PC-9 (cell line): Measurements from ENCODE around the gene NDUFAF8. TPM values are rescaled to one million over a fixed set of nuclear protein-coding genes. Genes with fewer than 3 reads are reported as not detected.
A peak's percentile ranks its signal among the peaks of the same experiment; 100 is the strongest.

Source experiments
- BruUV-seq: library from RNA; stranded (reverse); fragments of 400-500 nt; replicated peaks from 2 replicates; lab custom pipeline; 2021; lab: Mats Ljungman, UMichigan
- CTCF ChIA-PET: fragments of 300-600 bp; sonication (Branson Sonifier 250); formaldehyde crosslinking; loops from one replicate; lab custom pipeline; 2022; ENCODE audit warnings: antibody characterized with exemption; lab: Charles Lee
- POLR2A ChIA-PET: fragments of 300-600 bp; sonication (Branson Sonifier 250); formaldehyde crosslinking; loops from one replicate; lab custom pipeline; 2022; ENCODE audit warnings: antibody characterized with exemption; ENCODE audit not compliant: unreplicated experiment; lab: Charles Lee
- DNase-seq, 2 experiments: peaks; one replicate each; pipeline versions ENCODE4 v3.0.0 to v3.0.0-alpha.2; 2015 to 2022; ENCODE audit warnings: mixed read lengths in 1 of 2
- H2AFZ ChIP-seq: fragments of 200-600 bp; sonication (generic); 2 replicates; pipeline ENCODE4 v1.8.1; 2017; ENCODE audit warnings: antibody characterized with exemption
- H3F3A ChIP-seq: fragments of 200-600 bp; sonication (generic); 2 replicates; pipeline ENCODE4 v1.8.1; 2017; ENCODE audit warnings: antibody characterized with exemption, mild to moderate bottlenecking, low read depth; ENCODE audit not compliant: insufficient read depth
- H3K27ac ChIP-seq: fragments of 200-600 bp; sonication (generic); 2 replicates; pipeline ENCODE4 v1.6.1; 2016; ENCODE audit warnings: mixed run types
- H3K27me3 ChIP-seq: fragments of 200-600 bp; sonication (generic); 2 replicates; pipeline ENCODE4 v1.6.1; 2016; ENCODE audit warnings: low read depth, mixed run types; ENCODE audit not compliant: insufficient read depth
- H3K36me3 ChIP-seq: fragments of 200-600 bp; sonication (generic); 2 replicates; pipeline ENCODE4 v1.6.1; 2016; ENCODE audit warnings: low read depth, mixed run types
- H3K4me1 ChIP-seq: fragments of 200-600 bp; sonication (generic); replicated peaks from 2 replicates; pipeline ENCODE4 v1.6.1; 2016; ENCODE audit warnings: mixed run types; ENCODE audit not compliant: insufficient read depth
- H3K4me2 ChIP-seq: fragments of 200-600 bp; sonication (generic); 2 replicates; pipeline ENCODE4 v1.6.1; 2017; ENCODE audit warnings: mixed run types
- H3K4me3 ChIP-seq: fragments of 200-600 bp; sonication (generic); 2 replicates; pipeline ENCODE4 v1.6.1; 2016; ENCODE audit warnings: mixed run types
- H3K79me2 ChIP-seq: fragments of 200-600 bp; sonication (generic); 2 replicates; pipeline ENCODE4 v1.6.1; 2017; ENCODE audit warnings: low read depth, mixed run types
- H3K9me2 ChIP-seq: fragments of 200-600 bp; sonication (generic); 2 replicates; pipeline ENCODE4 v1.8.1; 2017; ENCODE audit warnings: mild to moderate bottlenecking; ENCODE audit not compliant: insufficient read depth
- H3K9me3 ChIP-seq: fragments of 200-600 bp; sonication (generic); 2 replicates; pipeline ENCODE4 v1.8.1; 2016; ENCODE audit warnings: low read depth; ENCODE audit not compliant: insufficient read depth
- H4K20me1 ChIP-seq: fragments of 200-600 bp; sonication (generic); 2 replicates; pipeline ENCODE4 v1.8.1; 2017; ENCODE audit not compliant: insufficient read depth
- EZH2 ChIP-seq: fragments of 200-600 bp; sonication (generic); IDR thresholded peaks from 2 replicates; pipeline ENCODE4 v1.8.0; 2017; ENCODE audit warnings: antibody characterized with exemption, low read depth
- intact Hi-C: fragments of 100-400 bp; cut with micrococcal nuclease; formaldehyde crosslinking; loops from one replicate; pipeline ENCODE4 v1.10.0; 2022; ENCODE audit not compliant: unreplicated experiment
- total RNA-seq: library from RNA; stranded (reverse); gene quantifications from 2 replicates; pipeline ENCODE4 v1.2.3, GENCODE V29; 2021
- TF ChIP-seq, protein P1 (sequence below): fragments of 200-600 bp; sonication (generic); conservative IDR thresholded peaks from 2 replicates; pipeline ENCODE4 v1.6.1; 2017; ENCODE audit warnings: mixed run types, antibody characterized with exemption, mild to moderate bottlenecking, moderate library complexity

Gene NDUFAF8
- total RNA-seq, 1 experiment from 2014 or later = 53.3 TPM

DNA sequence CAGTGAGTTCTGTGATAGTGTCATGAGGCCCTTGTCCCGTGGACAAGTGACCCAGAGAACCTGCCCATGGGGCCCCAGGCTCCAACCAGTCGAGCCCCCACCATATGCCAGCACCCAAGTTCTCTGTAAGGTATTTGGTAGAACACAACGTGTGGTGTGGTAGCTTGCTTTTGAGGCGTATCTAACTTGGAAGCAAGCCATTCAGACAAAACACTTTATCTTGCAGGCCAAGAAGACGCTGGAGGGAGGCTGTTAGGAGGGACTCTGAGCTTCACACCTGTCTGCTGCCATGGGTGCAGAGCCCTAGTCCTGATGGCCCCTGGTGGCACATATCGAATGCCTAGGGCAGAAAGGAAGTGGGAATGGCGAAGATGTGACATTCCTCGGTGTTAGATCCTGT, 1.6 kb downstream of the NDUFAF8 start:
- Histone ChIP-seq H3K4me1 (peaks cover 6% of the 10 kb centered on the region; the same call in 1 of the 2 replicates), H2AFZ (no peak overlapping the region), H3K36me3 (no peaks in the 10 kb centered on the region), H3K4me2 (peak overlapping the region; percentile 87; the same call in 1 of the 2 replicates), H3K9me2 (no peaks in the 10 kb centered on the region), H3K27ac (no peak overlapping the region), H3K9me3 (no peaks in the 10 kb centered on the region), H4K20me1 (no peaks in the 10 kb centered on the region; the same call in 1 of the 2 replicates), H3K79me2 (peaks cover 15% of the 10 kb centered on the region), H3K27me3 (no peaks in the 10 kb centered on the region), H3K4me3 (no peak overlapping the region; the same call in 1 of the 2 replicates), H3F3A (0 out of 2 replicates have a peak, but pooled peaks cover 7% of the 10 kb centered on the region)
- TF ChIP-seq, protein P1, sequence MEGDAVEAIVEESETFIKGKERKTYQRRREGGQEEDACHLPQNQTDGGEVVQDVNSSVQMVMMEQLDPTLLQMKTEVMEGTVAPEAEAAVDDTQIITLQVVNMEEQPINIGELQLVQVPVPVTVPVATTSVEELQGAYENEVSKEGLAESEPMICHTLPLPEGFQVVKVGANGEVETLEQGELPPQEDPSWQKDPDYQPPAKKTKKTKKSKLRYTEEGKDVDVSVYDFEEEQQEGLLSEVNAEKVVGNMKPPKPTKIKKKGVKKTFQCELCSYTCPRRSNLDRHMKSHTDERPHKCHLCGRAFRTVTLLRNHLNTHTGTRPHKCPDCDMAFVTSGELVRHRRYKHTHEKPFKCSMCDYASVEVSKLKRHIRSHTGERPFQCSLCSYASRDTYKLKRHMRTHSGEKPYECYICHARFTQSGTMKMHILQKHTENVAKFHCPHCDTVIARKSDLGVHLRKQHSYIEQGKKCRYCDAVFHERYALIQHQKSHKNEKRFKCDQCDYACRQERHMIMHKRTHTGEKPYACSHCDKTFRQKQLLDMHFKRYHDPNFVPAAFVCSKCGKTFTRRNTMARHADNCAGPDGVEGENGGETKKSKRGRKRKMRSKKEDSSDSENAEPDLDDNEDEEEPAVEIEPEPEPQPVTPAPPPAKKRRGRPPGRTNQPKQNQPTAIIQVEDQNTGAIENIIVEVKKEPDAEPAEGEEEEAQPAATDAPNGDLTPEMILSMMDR = no peak
- no peak for TF ChIP-seq EZH2
- CTCF ChIA-PET = no interaction called here
- POLR2A ChIA-PET = no interaction called here
- intact Hi-C loops = loop anchor here (5.0 kb wide), 1 partner anchor 318 kb away; no protein-coding TSS in a partner anchor
- no peak for DNase-seq
- BruUV-seq = no TSS peak

DNA sequence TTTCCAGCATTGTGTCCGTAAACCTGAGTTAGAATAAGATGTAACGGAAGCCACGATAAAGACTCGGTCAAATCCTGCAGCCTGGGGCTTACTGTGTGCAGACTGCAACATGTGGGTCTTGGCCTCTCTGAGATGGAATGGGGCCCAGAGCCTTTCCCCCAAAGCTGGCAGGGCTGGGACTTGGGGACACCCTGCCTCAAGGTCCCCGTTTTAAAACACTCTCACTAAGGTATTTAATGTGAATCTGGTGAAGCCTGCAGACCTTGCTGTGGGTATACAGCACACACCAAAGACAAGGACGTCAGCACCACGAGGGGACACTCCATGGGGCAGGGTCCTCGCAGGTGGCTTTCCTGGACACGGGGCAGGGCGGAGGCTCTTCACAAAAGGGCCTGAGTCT, 2.1 kb downstream of the NDUFAF8 start:
- Histone ChIP-seq H3K79me2 (peaks cover 15% of the 10 kb centered on the region), H4K20me1 (no peaks in the 10 kb centered on the region; the same call in 1 of the 2 replicates), H3K4me1 (peaks cover 6% of the 10 kb centered on the region; the same call in 1 of the 2 replicates), H3K9me2 (no peaks in the 10 kb centered on the region), H3K27me3 (no peaks in the 10 kb centered on the region), H3K4me2 (no peak overlapping the region), H2AFZ (no peak overlapping the region), H3K36me3 (no peaks in the 10 kb centered on the region), H3F3A (0 out of 2 replicates have a peak, but pooled peaks cover 7% of the 10 kb centered on the region), H3K9me3 (no peaks in the 10 kb centered on the region), H3K27ac (no peak overlapping the region), H3K4me3 (no peak overlapping the region)
- no TSS peak for BruUV-seq
- no peak for DNase-seq
- TF ChIP-seq EZH2 = no peak
- TF ChIP-seq, protein P1 = no peak
- intact Hi-C loops = loop anchor here (5.0 kb wide), 1 partner anchor 319 kb away; no protein-coding TSS in a partner anchor
- POLR2A ChIA-PET = no interaction called here
- CTCF ChIA-PET = no interaction called here

DNA sequence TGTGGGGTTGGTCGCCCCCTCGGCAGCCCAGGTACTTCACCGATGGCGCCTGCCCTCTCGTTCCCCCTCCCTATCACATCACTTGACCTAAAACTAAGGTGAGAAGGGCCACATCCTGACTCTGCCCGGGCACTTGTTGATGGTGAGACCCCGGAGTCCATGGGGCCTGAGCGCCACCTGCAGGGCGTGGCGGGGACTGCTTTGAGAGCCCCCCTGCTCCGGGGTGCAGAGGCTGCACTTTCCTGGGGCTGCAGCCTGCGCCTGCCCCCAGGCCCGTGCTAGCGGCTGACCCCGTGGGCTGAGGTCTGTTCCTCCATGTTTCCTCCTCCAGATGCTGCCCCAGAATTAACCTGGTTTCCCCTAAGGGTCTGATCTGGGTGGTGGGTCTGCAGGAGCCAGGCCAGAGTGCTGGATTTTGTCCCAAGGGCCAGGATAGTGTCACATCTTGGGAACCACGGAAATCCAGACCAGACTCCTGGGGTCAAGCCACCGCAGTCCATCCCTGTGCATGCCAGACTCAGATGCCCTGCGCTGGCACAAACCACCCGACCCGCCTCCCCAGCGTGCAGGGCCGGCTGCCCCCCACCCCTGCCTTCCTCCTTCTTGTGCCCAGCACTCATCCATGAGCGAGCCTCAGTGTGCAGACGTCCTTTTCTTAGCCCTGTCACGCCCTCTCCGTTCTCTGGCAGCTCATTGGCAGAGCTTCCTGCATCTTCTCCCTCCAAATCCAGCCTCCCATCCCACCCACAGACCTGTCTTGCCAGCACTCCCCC, 2.7 kb downstream of the NDUFAF8 start:
- BruUV-seq = no TSS peak
- Histone ChIP-seq H3K4me3 (no peak overlapping the region), H2AFZ (no peak overlapping the region), H3K79me2 (peaks cover 15% of the 10 kb centered on the region), H3K4me2 (no peak overlapping the region), H3K4me1 (peaks cover 6% of the 10 kb centered on the region; the same call in 1 of the 2 replicates), H3K9me3 (no peaks in the 10 kb centered on the region), H3F3A (0 out of 2 replicates have a peak, but pooled peaks cover 7% of the 10 kb centered on the region), H3K27ac (no peak overlapping the region), H4K20me1 (no peaks in the 10 kb centered on the region; the same call in 1 of the 2 replicates), H3K36me3 (no peaks in the 10 kb centered on the region), H3K27me3 (no peaks in the 10 kb centered on the region), H3K9me2 (no peaks in the 10 kb centered on the region)
- TF ChIP-seq EZH2 = no peak
- TF ChIP-seq, protein P1 = peak; percentile 75
- POLR2A ChIA-PET = no interaction called here
- CTCF ChIA-PET = no interaction called here
- peak in 1 of 2 experiments; percentile 66 for DNase-seq
- intact Hi-C loops = loop anchor here (5.0 kb wide), 1 partner anchor 320 kb away; no protein-coding TSS in a partner anchor
